Measurements from ENCODE around the gene TUB. TPM values are rescaled to one million over a fixed set of nuclear protein-coding genes. Genes with fewer than 3 reads are reported as not detected.

TUB gene
- total RNA-seq, 1 donor from 2014 or later = 15.5 TPM

DNA sequence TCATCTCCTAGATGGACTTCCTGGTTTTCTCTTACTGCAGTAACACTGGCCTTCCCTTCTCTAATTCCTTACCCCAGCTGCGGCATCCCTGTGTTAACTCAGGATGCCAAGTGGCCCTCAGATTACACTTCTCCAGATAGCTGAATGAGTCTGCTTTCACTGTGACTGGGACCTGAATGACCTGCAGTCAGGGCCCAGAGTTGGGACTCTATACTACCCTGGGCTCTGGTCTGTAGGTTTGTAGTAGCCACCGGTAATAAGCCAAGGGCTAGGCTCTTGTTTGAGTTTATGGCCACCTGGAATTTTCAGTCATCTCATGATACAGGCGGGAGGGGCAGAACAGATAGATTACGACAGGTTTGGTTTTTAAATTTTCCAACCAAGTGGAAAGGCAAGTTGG is 24.1 kb downstream of the TUB start:
- no peak for DNase-seq (ENCODE audit: low read depth)

DNA sequence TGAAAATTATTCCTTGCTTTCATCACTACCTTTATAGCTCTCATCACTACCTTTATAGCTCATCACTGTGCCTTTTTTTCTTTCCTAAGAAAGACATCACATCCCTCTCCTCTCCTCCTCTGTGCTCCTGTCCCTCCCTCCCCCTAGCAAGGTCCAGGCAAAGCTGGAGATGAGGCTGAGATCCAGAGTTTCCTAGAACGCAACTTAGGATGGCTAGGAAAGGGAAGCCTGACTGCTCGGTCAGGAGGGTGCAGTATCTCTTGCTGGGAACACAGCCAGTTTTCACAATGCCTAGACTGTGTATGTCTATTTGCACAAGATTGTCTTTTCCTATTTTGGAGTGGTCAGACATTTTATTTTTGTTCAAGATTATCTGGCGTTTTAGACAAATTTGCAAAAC is 24.7 kb downstream of the TUB start:
- DNase-seq (ENCODE audit: low read depth) = no peak

DNA sequence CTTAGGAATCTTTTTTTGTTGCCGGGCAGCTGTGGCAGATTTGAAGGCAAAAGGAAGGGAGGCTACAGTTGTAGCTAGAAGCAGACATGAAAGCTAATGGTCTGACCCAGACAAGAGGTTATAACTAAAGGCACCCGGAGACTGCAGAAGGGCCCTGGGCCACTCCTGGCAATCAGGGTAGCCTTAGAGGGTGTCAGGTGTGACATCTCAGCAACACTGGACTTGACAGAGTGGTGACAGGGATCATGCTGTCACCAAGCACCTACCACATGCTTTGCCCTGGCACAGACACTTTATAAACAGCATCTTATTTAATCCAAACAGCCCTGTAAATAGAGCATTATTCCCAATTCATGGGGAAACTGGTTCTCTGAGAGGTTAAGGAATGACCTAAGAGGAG is 25.7 kb downstream of the TUB start:
- DNase-seq (ENCODE audit: low read depth) = no peak

DNA sequence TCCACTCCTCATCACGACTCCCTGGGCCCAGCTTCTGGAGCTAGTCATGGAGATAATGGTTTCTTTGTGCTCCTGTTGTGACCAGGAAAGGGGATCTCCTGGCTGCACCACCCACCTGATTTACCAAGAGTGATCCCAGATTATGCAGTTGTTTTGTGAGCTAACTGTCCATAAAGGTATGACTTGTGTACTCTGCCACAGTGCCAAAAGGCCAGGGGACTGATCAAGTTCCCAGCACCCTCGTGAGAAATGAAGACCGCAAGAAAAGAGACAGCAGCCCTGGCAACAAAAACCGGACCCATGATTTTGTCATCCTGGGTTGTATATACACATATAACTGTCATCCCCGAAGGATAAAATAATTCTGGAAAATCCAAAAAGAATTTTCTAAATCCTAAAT is 26.6 kb downstream of the TUB start:
- DNase-seq (ENCODE audit: low read depth) = no peak

DNA sequence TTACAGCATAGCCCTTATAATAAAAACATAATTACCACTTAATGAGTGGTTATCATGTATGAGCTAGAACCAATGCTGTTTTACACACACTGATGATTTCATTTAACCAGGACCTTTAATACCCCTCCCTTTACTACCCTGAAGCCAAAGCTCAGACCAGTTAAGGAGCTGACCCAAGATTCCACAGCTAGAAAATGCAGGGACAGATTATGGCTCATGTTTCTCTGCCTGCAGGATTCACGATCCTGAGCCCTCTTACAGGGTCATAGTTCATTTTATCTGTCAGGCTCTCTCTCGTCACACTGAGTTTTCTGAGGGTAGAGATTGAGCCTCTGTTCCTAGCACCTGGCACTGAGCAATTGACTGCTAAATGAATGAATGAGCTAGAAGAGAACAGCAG is 27.4 kb downstream of the TUB start:
- no peak for DNase-seq (ENCODE audit: low read depth)

DNA sequence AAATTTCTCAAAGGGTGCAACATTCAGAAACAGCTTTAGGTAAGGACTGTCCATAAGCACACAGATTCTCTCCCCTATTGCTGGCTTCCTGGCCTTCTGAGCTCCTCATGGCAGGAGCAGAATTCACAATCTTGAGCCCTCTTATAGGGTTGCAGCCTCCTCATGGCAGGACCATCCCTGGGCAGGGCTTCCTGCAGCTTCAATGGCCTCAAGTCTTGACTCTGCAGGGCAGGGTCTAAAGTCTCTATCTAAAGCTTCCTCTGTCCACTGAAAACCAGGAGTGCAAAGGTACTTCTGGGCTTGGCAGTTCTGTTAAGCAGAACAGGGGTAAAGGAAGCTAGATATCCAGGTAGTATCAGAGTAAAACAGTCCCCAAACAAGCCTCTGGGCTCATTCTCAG is 28.7 kb downstream of the TUB start:
- DNase-seq (ENCODE audit: low read depth) = no peak

DNA sequence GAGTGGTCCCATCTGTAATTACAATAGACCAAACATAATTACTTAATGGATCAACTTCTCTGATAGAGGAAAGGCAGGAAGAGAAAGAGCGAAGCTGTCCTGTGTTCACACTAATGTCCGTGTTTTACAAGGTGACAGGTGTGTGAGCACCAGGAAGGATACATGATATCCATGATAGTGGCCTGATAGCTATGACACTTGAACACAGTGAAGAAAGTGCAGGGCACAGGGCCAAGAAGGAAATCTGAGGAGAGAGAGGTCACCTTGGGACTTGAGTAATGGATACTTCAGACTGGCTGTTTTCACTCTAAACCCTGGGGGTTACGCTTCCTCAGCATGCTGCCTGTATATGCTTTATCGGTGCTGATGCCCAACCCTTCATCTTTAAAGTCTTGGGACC is 29.4 kb downstream of the TUB start:
- DNase-seq (ENCODE audit: low read depth) = no peak

DNA sequence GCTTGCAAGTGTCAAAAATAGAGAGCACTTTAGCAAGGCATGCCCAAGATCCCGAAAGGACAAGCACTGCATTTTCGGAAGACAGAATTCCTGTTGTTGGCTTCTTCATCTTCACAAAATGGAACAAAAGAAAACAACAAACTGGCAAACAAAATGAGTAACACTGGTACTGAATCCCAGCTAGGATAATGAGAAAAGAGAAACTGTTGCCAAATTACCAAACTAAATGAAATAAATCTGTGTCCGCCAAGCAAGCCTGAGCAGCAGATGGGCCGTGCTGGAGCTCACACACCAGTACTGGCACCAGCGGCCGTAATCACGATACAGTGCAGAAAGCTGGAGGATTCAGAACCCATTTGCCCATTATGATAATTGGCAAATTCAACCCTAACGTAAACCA is 30.6 kb downstream of the TUB start:
- no peak for DNase-seq (ENCODE audit: low read depth)

DNA sequence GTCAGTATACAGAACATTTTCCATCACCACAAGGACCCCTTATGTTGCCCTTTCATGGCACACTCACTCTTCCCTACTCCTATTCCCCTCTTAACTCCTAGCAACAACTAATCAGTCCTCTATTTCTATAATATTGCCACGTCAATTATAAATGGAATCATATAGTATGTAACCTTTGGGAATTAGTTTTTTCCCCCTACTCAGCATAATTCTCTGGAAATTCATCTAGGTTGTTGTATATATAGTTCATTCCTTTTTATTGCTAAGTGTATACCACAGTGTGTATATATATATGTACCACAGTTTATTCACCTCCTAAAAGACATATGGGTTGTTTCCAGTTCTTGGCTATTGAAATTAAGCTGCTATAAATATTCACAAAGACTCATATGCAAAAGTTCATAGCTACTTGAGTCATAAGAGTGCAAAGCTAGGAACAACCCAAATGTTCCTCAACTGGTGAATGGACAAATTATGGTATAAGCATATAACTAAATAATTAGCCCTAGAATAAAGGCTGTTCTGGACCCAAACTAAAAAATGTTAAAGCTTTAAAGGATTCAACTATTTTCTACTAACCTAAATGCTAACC is 41.3 kb downstream of the TUB start:
- no peak for DNase-seq (ENCODE audit: low read depth)

DNA sequence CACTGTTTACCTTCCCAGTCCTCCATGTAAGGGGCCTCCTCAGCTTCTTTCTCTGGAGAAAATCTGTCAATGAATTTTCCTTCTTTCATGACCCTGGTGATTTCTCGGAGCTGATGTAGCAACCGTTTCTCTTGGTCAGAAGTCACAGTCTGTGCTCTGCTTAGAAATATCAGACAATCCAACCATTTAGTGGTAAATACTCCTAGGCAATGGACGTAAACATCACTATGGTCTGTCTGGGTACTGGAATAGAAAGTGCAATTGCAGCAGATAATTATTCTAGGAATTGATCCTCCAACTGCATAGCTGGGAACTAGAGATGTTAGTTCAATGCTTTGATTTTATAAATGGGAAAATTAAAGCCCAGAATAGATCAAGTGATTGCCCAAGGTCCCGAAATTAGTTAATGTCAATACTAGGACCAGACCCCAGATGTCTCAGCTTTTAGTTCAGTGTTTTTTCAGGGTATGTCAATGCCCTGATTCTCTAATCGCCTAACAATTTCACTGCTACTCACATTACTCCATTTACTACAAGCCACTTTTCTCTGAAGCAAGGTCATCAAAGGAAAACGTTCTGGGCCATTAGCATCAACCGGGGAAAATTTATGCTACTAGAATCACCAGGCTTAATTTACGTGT is 45.8 kb downstream of the TUB start:
- DNase-seq (ENCODE audit: low read depth) = no peak

DNA sequence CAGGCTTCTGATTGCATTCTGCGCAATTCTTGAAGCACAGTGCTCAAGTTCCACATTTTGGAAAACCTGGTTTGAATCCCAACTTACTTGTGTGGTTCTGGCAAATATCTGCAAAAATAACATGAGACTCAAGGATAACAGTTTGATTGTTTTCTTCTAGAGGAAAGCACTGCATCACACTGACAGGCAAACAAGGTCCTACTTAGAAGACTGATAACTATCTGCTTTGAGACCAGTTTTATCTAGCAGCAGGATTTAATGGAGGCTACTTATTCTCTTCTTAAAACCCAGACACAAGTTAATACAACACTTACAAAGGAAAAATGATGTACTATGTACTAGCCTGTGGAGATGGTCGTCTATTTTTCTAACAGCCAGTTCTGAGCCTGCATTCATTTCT is 46.4 kb downstream of the TUB start:
- DNase-seq (ENCODE audit: low read depth) = no peak

DNA sequence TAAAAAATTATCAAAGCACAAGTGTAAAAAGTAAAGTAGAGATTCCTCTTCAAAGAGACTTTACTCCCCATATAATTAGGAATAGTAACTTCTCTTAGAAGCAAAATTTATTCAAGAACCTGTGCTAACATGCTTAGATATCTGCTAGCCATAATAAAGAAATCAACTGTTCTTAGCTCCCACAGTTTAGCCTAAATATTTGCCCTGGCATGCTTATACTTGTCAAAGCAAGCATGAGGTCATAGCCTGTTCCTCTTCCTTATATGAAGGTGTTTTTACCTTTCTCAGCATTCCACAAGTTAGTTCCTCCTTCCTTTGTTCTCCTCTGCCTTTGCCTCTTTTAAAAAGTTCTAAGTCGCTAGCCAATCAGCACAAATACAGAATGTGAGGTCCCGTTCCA is 57.5 kb downstream of the TUB start:
- DNase-seq (ENCODE audit: low read depth) = no peak

DNA sequence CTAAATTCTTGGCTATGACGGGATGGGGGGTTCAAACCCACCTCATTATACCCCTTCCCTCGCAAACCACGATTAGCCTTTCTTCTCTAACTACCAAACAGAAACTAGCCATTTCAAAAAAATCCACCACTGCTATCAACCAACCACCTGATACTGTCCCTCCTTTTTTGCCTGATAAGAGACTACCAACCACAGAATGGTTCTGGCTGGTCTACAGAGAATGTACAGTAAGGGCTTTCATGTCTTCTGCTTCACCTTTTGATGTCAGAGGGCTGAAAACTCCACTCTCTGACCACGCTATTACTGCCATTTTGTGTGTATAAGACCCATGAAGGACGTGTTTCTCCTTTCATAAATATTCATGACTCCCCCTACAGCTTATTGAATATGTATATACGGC is 68.7 kb downstream of the TUB start:
- DNase-seq (ENCODE audit: low read depth) = no peak

Other genes with a start within 250 kb of the TUB start
- 0.16 TPM in 1 of 2 replicates, not detected in the other for gene OR10A6, start 149.9 kb upstream of the TUB start, total RNA-seq
- 0.45 TPM in 1 of 2 replicates, not detected in the other for gene OR10A3, start 139.5 kb upstream of the TUB start, total RNA-seq
- gene NLRP10, start 115.8 kb upstream of the TUB start, total RNA-seq = 1.3 and 2.1 TPM in 2 replicates
- 234 and 349 TPM in 2 replicates for gene EIF3F, start 93.9 kb upstream of the TUB start, total RNA-seq
- not detected in 2 replicates for gene RIC3, start 87.8 kb downstream of the TUB start, total RNA-seq
- gene LMO1, start 182.7 kb downstream of the TUB start, total RNA-seq = not detected in 2 replicates

Data from myocyte (in vitro differentiated cells).